SK-N-SH (cell line): ENCODE measurements around the gene RASGRF1. TPM values are rescaled to one million over a fixed set of nuclear protein-coding genes. Genes with fewer than 3 reads are reported as not detected.
"Not testable (repeated sequence)": the region's sequence is repeated elsewhere in the genome, so short reads cannot be mapped to it uniquely, and the experiment has no call there.

Source experiments
- CTCF ChIA-PET: fragments of 300-600, 350-600 bp; formaldehyde crosslinking; extraction: SDS; loops from one replicate; lab custom pipeline; 2021; lab: Yijun Ruan, JAX
- POLR2A ChIA-PET: fragments of 350-600 bp; sonication (Branson Sonifier 250); formaldehyde crosslinking; extraction: SDS; loops from one replicate; lab custom pipeline; 2020; ENCODE audit warnings: antibody characterized with exemption, inconsistent platforms; lab: Yijun Ruan, JAX
- DNase-seq: peaks from one replicate; pipeline ENCODE4 v3.0.0; 2012
- H2AFZ ChIP-seq: fragments of 200-600 bp; sonication (generic); 2 replicates; pipeline ENCODE4 v1.8.1; 2016; ENCODE audit warnings: antibody characterized with exemption, mild to moderate bottlenecking, low read depth
- H3F3A ChIP-seq: fragments of 200-600 bp; sonication (generic); replicated peaks from 2 replicates; pipeline ENCODE3; 2016; ENCODE audit warnings: antibody characterized with exemption, mild to moderate bottlenecking; ENCODE audit not compliant: insufficient read depth
- H3K27ac ChIP-seq, 2 experiments: fragments of 200-500 bp in 1 of 2; fragments of 200-600 bp in 1 of 2; sonication (Bioruptor generic) in 1 of 2; sonication (generic), shearing (Covaris generic) in 1 of 2; 2 replicates each; pipeline versions ENCODE4 v1.5.1 to v1.6.1; 2014 to 2016; ENCODE audit warnings: low read depth in 2 of 2, inconsistent platforms in 1 of 2, low read length in 1 of 2, mild to moderate bottlenecking in 1 of 2, mixed read lengths in 1 of 2
- H3K27me3 ChIP-seq: fragments of 200-600 bp; sonication (generic), shearing (Covaris generic); 2 replicates; pipeline ENCODE4 v1.6.1; 2016; ENCODE audit warnings: mixed run types; ENCODE audit not compliant: insufficient read depth
- H3K36me3 ChIP-seq, 2 experiments: fragments of 200-500 bp in 1 of 2; fragments of 200-600 bp in 1 of 2; sonication (Bioruptor generic) in 1 of 2; sonication (generic) in 1 of 2; replicated peaks in 1 of 2; 2 replicates each; pipeline versions ENCODE3 to v1.5.1; 2014 to 2016; ENCODE audit warnings: low read length in 1 of 2, mild to moderate bottlenecking in 1 of 2; ENCODE audit not compliant: insufficient read depth in 2 of 2, control insufficient read depth in 1 of 2
- H3K4me1 ChIP-seq, 2 experiments: fragments of 200-500 bp in 1 of 2; fragments of 200-600 bp in 1 of 2; sonication (Bioruptor generic) in 1 of 2; sonication (generic), shearing (Covaris generic) in 1 of 2; 2 replicates each; pipeline versions ENCODE4 v1.5.1 to v1.6.1; 2014 to 2016; ENCODE audit warnings: low read depth in 1 of 2, low read length in 1 of 2, mixed run types in 1 of 2; ENCODE audit not compliant: insufficient read depth in 2 of 2, control insufficient read depth in 1 of 2
- H3K4me2 ChIP-seq: fragments of 200-600 bp; sonication (generic), shearing (Covaris generic); 2 replicates; pipeline ENCODE4 v1.6.1; 2017; ENCODE audit warnings: mixed run types
- H3K4me3 ChIP-seq, 2 experiments: fragments of 200-500 bp in 1 of 2; fragments of 200-600 bp in 1 of 2; sonication (Bioruptor generic) in 1 of 2; sonication (generic), shearing (Covaris generic) in 1 of 2; 2 replicates each; pipeline versions ENCODE4 v1.5.1 to v1.8.1; 2014 to 2016; ENCODE audit warnings: low read depth in 2 of 2, inconsistent platforms in 1 of 2, low read length in 1 of 2, mild to moderate bottlenecking in 1 of 2, mixed read lengths in 1 of 2, moderate library complexity in 1 of 2
- H3K79me2 ChIP-seq: fragments of 200-600 bp; sonication (generic); 2 replicates; pipeline ENCODE4 v1.8.1; 2017; ENCODE audit warnings: mild to moderate bottlenecking; ENCODE audit not compliant: insufficient read depth
- H3K9ac ChIP-seq: fragments of 200-600 bp; sonication (generic); 2 replicates; pipeline ENCODE4 v1.6.1; 2017; ENCODE audit warnings: mixed run types
- H3K9me2 ChIP-seq: fragments of 200-600 bp; sonication (generic); 2 replicates; pipeline ENCODE4 v1.6.1; 2017; ENCODE audit warnings: mixed run types
- H3K9me3 ChIP-seq: fragments of 200-600 bp; sonication (generic); 2 replicates; pipeline ENCODE4 v1.6.1; 2017; ENCODE audit warnings: mixed run types, mild to moderate bottlenecking, moderate library complexity
- H4K20me1 ChIP-seq: fragments of 200-600 bp; sonication (generic); 2 replicates; pipeline ENCODE4 v1.6.1; 2017; ENCODE audit warnings: mild to moderate bottlenecking, mixed run types; ENCODE audit not compliant: insufficient read depth
- EP300 ChIP-seq, 2 experiments: IDR thresholded peaks; 2 replicates each; pipeline versions ENCODE4 v1.4.0 to v1.6.1; 2012; ENCODE audit warnings: borderline replicate concordance in 1 of 2, low read depth in 1 of 2, low read length in 1 of 2
- EZH2phosphoT487 ChIP-seq: fragments of 200-600 bp; sonication (generic); IDR thresholded peaks from 2 replicates; pipeline ENCODE4 v1.6.1; 2017; ENCODE audit warnings: low read depth, mixed run types, mild to moderate bottlenecking, antibody characterized with exemption, moderate library complexity, borderline replicate concordance
- FOXM1 ChIP-seq: IDR thresholded peaks from 2 replicates; pipeline ENCODE4 v1.4.0; 2012; ENCODE audit warnings: low read depth, mild to moderate bottlenecking
- GATA2 ChIP-seq: sonication (generic); formaldehyde crosslinking; IDR thresholded peaks from 2 replicates; pipeline ENCODE4 v1.5.0; 2020; ENCODE audit warnings: mild to moderate bottlenecking, missing genetic modification reagents
- MXI1 ChIP-seq: IDR thresholded peaks from 2 replicates; pipeline ENCODE4 v1.6.1; 2012; ENCODE audit warnings: mild to moderate bottlenecking, low read depth, low read length, improper control_type of control experiment
- SIN3A ChIP-seq: IDR thresholded peaks from 2 replicates; pipeline ENCODE4 v1.6.1; 2012; ENCODE audit warnings: low read depth, mild to moderate bottlenecking, low read length, moderate library complexity, borderline replicate concordance
- TCF12 ChIP-seq: IDR thresholded peaks from 2 replicates; pipeline ENCODE4 v1.4.0; 2012
- USF2 ChIP-seq: fragments of 150-350 bp; IDR thresholded peaks from 2 replicates; pipeline ENCODE4 v1.6.1; 2017; ENCODE audit warnings: antibody characterized with exemption, low read length, low read depth, borderline replicate concordance
- WGBS: methylation state at CpG from one replicate; pipeline ENCODE4 v1.1.6; 2017; ENCODE audit warnings: low lambda C conversion rate; 5-methylcytosine and 5-hydroxymethylcytosine counted together
- polyA plus RNA-seq, 3 experiments: library from polyadenylated mRNA; depleted of rRNA; stranded (reverse); fragments of >200 nt; gene quantifications; 2 replicates each; pipeline ENCODE4 v1.2.3, GENCODE V29; 2012

RASGRF1 gene
- polyA plus RNA-seq, 1 of the 3 experiments (the other 2 are of a cell fraction): 0.10 TPM

- no peak for TF ChIP-seq GATA2 (CRISPR knock-in tag)
- no peak for TF ChIP-seq TCF12
- no peak for TF ChIP-seq FOXM1
- no peak for TF ChIP-seq EZH2phosphoT487
These were observed 93.7 kb downstream of the RASGRF1 start (continued) for GRCh38 chr15:78996894-78997275.

DNA sequence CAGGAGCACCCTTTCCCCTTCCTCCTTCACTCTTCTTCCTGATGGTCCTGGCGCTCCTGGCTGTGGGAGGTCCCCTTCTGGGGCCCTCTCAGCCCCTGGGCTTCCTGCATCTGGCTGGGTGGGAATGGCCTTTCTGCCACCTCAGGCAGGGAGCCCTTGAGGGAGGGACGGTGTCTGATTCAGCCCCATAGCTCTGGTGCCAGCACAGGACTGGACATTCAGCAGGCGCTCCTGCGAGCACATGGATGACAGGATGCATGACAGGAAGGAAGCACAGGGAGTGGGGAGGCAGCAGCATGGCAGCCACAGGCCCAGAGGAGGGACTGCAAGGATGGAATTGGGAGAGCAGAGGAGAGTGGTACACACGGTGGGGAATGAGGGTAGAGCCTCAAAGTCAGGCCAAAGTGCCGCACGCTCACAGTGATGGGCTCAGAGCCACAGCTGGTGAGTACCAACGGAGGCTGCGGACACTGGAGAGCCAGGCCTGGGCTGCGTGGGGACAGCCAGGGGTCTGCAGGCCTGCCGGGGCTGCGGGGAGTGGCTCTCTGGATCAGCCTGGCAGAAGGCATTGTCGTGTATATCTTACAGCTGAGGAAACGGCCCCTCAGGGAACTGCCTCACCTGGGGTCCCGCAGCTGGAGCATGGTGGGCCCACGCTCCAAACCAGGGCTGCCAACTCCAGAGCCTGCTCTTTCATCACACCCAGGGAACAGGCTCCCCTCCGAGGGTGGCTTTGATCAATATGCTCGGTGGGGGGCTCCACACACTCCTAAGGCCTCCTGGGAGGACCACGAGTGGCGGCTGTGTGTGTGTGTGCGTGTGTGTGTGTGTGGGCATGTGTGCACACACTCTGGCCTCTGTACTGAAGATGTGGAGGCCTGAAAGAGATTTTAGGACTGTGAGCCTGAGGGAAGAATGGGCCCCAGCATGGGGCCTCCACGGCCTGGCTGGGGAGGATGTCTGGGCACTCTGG lies 94.4 kb downstream of the RASGRF1 start:
- H3K4me3 ChIP-seq: no peak overlapping the region
- H3K4me1 ChIP-seq: peaks cover 0 to 24% of the 10 kb centered on the region in 2 experiments; a peak in 1 of 4 replicates
- no peaks in the 10 kb centered on the region for H4K20me1 ChIP-seq
- no peaks in the 10 kb centered on the region for H3F3A ChIP-seq
- H3K9me3 ChIP-seq: no peaks in the 10 kb centered on the region
- H2AFZ ChIP-seq: no peak overlapping the region
- 82% methylated on average over 10 of the region's 22 CpGs for WGBS
- ChIA-PET POLR2A (no interaction called here), CTCF (interaction anchor here (0.6 to 2.1 kb wide), 4 partner anchors 10 to 86 kb away, joined by 3 to 10 read pairs (median 3); no protein-coding TSS in a partner anchor)
- no peaks in the 10 kb centered on the region for H3K9me2 ChIP-seq
- no peak for TF ChIP-seq EP300 (IDR thresholded peaks at IDR 0.05; ENCODE audit: borderline replicate concordance in 1 of 2, low read depth in 1 of 2, low read length in 1 of 2)
- peak; percentile 51; the same call in 1 of the 2 replicates for TF ChIP-seq MXI1
- no peak for TF ChIP-seq SIN3A
- no peak for TF ChIP-seq USF2
- H3K36me3 ChIP-seq: no peaks in the 10 kb centered on the region
- H3K4me2 ChIP-seq: no peak overlapping the region
- H3K79me2 ChIP-seq: no peaks in the 10 kb centered on the region
- DNase-seq: peak; percentile 56
- no peaks in the 10 kb centered on the region for H3K27me3 ChIP-seq
- H3K27ac ChIP-seq: no peak overlapping the region
- H3K9ac ChIP-seq: no peak overlapping the region

GRCh38 chr15:78995161-78995560 lies 95.4 kb downstream of the RASGRF1 start:
- H3K79me2 ChIP-seq, H3F3A ChIP-seq, H3K27me3 ChIP-seq, H3K9ac ChIP-seq, H3K4me2 ChIP-seq, H2AFZ ChIP-seq, H3K4me3 ChIP-seq, H3K27ac ChIP-seq, H4K20me1 ChIP-seq, H3K9me3 ChIP-seq, POLR2A ChIA-PET, H3K9me2 ChIP-seq, H3K36me3 ChIP-seq, DNase-seq: not testable (repeated sequence)
- 72% methylated on average over 6 of the region's 6 CpGs for WGBS
- CTCF ChIA-PET: interaction anchor here (0.9 to 2.1 kb wide), 2 partner anchors 13 to 16 kb away, joined by 3 to 10 read pairs; no protein-coding TSS in a partner anchor
- H3K4me1 ChIP-seq: peaks cover 0 to 24% of the 10 kb centered on the region in 2 experiments; a peak in 1 of 4 replicates
